Activated T-cell treated with anti-CD3 and anti-CD28 coated beads, Interleukin-2, amount 50 U/mL, for 24 hours (primary cell): Measurements from ENCODE around the gene PRR5L.
"Not testable (repeated sequence)": the region's sequence is repeated elsewhere in the genome, so short reads cannot be mapped to it uniquely, and the experiment has no call there.

Experiments
- DNase-seq: peaks from one replicate; pipeline ENCODE4 v3.0.0-alpha.2; 2020
- H3K27ac Mint-ChIP-seq: 2 replicates; pipeline ENCODE4 v1.8.0; 2020; ENCODE audit warnings: mild to moderate bottlenecking, mixed read lengths
- H3K27me3 Mint-ChIP-seq: 2 replicates; pipeline ENCODE4 v1.8.0; 2020; ENCODE audit warnings: mixed read lengths
- H3K36me3 Mint-ChIP-seq: 2 replicates; pipeline ENCODE4 v1.8.0; 2020; ENCODE audit warnings: low read depth, mixed read lengths
- H3K4me1 Mint-ChIP-seq: 2 replicates; pipeline ENCODE4 v1.8.0; 2020; ENCODE audit warnings: low read depth, mixed read lengths
- H3K4me3 Mint-ChIP-seq: 2 replicates; pipeline ENCODE4 v1.8.0; 2020; ENCODE audit warnings: mild to moderate bottlenecking, moderate library complexity, mixed read lengths
- H3K9me3 Mint-ChIP-seq: 2 replicates; pipeline ENCODE4 v1.8.0; 2020; ENCODE audit warnings: mixed read lengths

Gene PRR5L

DNA sequence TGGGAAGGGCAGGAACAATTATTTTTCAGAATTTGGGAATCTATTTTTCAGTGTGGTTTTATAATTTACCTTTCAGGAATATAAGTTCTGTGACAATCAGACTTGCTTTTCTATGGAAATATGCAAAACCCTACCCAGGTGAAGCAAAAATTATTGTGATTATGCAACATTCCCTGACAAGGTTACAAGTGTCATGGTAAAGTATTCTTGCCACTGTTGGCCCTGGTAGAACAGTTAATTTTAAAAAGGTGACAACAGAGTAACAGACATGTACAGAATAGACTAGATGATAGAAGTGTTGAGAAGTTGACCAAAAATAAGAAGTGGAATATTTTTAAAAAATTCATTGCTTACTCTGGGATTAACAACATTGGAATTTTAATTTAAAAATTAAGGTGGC lies 184.7 kb downstream of the PRR5L start:
- no peak overlapping the region for H3K27ac Mint-ChIP-seq
- peaks cover 8% of the 10 kb centered on the region for H3K4me1 Mint-ChIP-seq
- H3K4me3 Mint-ChIP-seq: no peak overlapping the region
- peaks cover 3% of the 10 kb centered on the region for H3K9me3 Mint-ChIP-seq
- no peak for DNase-seq
- H3K27me3 Mint-ChIP-seq: no peaks in the 10 kb centered on the region
- peaks cover 35% of the 10 kb centered on the region for H3K36me3 Mint-ChIP-seq

DNA sequence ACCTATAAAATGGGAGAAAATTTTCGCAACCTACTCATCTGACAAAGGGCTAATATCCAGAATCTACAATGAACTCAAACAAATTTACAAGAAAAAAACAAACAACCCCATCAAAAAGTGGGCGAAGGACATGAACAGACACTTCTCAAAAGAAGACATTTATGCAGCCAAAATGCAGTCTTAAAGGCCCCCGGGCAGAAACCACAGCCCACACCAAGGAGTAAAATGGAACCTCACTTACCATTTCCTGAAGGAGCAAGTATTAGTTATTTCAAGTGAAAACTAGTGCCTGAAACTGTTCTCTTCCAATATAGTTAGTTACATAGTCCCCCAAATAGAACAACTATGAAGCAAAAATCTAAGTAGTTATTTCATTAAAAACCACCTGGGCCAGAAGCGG lies 187.0 kb downstream of the PRR5L start:
- not testable (repeated sequence) for H3K27me3 Mint-ChIP-seq, H3K9me3 Mint-ChIP-seq, DNase-seq, H3K27ac Mint-ChIP-seq, H3K4me3 Mint-ChIP-seq
- Mint-ChIP-seq H3K36me3 (peaks cover 53% of the 10 kb centered on the region), H3K4me1 (peaks cover 11% of the 10 kb centered on the region)

DNA sequence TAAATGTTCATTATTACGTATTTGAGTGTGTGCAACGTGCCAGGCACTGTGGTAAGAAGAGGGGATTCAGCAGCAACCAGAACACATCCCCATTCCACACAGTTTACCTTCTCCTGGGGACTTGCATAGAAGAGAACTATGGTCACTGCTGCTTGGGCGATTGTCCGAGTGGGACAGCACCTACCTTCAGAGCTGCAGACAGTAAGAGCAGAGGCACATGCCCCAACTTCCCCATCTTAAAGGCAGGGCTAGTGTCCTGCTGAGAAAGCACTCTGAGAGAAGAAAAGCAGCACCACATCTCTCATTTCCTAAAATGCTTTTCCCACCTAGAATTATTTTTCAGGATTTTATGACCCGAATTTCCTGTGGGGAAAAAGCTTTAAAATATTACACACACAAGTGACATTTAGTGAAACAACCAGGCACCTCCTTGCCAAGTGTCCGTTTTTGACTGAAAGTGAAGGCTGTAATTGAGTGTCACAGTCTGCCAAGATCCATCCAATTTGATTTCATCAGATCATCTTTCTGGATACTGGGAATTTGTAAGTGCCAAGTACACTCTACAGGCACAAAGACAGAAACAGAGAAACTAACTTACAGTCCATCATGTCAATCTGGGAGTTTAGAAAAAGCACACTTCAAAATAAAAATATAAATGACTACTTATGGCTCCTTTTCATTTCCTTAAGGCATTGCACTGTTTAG lies 189.4 kb downstream of the PRR5L start:
- DNase-seq: no peak

DNA sequence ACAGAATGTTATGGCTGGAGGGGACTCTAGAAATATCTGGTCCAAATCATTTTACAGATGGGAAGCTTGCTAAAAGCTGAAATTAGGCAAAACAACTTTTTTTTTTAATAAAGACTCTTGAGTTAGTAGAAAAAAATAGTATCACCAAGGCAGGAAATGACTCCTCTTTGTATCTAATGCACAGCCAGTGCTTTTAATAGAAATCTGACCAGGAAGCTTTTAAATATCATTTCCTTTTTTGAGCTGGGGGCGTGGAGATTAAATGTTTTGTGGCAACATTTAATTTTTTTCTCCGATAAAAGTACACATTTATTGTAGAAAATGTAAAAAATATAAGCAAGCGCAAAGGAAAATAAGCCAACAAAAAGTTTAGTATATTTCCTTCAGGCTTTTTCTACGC lies 191.5 kb downstream of the PRR5L start:
- Mint-ChIP-seq H3K27ac (no peak overlapping the region), H3K4me3 (no peak overlapping the region), H3K4me1 (peaks cover 29% of the 10 kb centered on the region), H3K9me3 (peaks cover 3% of the 10 kb centered on the region), H3K27me3 (no peaks in the 10 kb centered on the region), H3K36me3 (peaks cover 85% of the 10 kb centered on the region)
- no peak for DNase-seq

More for the DNA sequence above, 189.4 kb downstream of the PRR5L start:
- no peak overlapping the region for H3K4me3 Mint-ChIP-seq
- no peak overlapping the region for H3K27ac Mint-ChIP-seq
- peaks cover 73% of the 10 kb centered on the region for H3K36me3 Mint-ChIP-seq
- H3K9me3 Mint-ChIP-seq: peaks cover 3% of the 10 kb centered on the region
- no peaks in the 10 kb centered on the region for H3K27me3 Mint-ChIP-seq
- H3K4me1 Mint-ChIP-seq: peaks cover 24% of the 10 kb centered on the region

DNA sequence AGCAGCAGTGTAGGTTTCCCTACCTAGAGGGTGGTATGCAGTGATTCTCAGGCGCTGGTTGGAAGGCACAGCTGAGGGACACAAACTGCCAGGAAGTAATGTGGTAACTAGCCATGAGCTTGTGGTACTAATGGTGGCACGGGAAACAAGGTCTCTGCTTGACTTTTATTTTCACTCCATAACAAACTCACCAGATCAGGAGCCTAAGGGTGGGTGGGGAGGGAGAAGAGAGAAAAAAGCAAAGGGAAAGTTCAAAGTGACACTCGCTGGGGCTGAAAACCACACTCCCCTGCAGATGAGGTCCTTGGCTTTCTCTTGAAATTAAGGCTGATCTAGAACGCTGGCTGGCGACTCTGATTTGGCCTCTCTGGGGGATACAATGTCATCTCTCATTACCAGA lies 192.0 kb downstream of the PRR5L start:
- Mint-ChIP-seq H3K4me1 (peaks cover 28% of the 10 kb centered on the region), H3K9me3 (peaks cover 2% of the 10 kb centered on the region), H3K4me3 (no peak overlapping the region), H3K27ac (peak overlapping the region; percentile 66), H3K27me3 (no peaks in the 10 kb centered on the region), H3K36me3 (peaks cover 87% of the 10 kb centered on the region)
- DNase-seq: no peak

DNA sequence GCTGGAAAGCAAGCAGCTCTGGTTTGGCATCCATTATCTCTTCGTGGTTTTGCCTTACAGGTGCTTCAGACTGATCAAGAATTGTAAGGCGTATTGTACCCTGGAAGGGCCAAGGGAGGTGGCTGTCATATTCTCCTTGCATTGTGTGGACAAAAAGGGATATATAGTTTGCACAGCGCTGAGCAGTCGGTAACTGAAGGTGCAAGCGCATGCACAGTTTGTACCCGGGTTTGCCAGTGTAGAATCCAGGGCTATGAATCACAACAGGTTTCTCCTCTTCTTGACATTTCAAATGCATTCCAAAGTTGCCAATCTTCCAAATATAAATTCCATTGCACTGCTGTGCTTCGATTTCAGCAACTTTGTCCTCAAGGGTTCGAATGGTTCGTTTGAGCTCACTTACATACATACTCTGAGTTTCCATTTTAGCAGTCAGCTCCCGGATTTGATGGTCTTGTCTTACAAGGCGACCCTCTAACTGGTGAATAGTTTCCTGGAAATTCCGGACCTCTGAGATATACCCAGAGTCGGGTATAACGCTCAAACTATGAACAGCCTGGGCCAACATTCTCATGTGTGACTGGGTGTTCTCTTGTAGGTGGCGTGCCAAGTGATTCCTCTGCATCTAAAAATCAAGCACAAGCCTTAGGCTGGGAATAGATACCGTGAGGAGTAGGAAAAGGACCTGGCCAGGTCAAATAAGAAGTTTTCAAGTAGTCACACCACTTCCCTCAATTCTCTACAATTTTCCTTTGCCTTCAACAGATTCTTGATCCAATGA lies 194.1 kb downstream of the PRR5L start:
- no peak for DNase-seq
- Mint-ChIP-seq H3K36me3 (peaks cover 85% of the 10 kb centered on the region), H3K27ac (peak overlapping the region; percentile 4), H3K4me1 (peaks cover 26% of the 10 kb centered on the region), H3K27me3 (no peaks in the 10 kb centered on the region), H3K9me3 (no peaks in the 10 kb centered on the region), H3K4me3 (no peak overlapping the region)

DNA sequence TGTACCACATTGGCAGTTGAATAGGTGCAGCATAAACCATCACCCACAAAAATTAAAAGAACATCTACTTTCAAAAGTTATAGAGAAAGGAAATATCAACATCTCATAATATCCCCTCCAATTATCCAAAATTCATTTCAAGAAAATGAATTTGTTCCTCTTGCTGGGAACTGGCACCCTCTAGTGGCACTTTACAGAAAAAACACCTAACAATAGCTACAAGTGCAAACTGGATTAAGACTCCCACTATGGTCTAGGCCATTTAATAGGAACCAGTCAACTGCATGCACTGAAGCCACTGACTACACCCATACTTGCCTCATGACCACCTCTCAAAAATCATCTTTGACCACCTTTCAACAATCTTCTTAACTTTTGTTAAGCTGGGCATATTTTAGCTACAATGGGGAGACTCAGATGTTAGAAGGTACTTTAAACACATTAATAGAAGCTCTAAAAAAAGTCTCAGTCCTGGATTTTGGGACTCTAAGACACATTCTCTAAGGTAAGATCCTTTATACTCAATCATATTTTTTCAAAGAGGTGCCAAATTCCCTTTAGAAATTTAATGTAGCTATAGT lies 196.7 kb downstream of the PRR5L start:
- Mint-ChIP-seq H3K4me3 (no peak overlapping the region), H3K9me3 (no peaks in the 10 kb centered on the region)

DNA sequence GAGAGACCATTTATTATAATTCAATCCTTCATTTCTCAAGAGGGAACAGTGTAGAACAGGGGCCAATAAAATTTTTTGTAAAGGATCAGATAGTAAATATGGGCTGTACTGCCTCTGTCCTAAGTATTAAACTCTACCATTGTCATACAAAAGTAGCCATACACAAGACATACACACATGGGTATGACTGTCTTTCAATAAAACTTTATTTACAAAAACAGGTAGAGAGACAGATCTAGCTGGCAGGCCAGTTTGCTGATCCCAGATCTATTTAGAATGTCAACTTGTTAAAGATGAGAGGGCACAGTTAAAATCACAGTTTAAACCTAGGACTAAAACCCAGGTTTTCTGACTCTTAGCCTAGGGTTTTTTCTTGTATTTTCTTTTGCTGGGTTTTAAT lies 197.2 kb downstream of the PRR5L start:
- no peaks in the 10 kb centered on the region for H3K9me3 Mint-ChIP-seq
- no peak for DNase-seq
- H3K4me1 Mint-ChIP-seq: peaks cover 16% of the 10 kb centered on the region
- no peak overlapping the region for H3K27ac Mint-ChIP-seq
- no peaks in the 10 kb centered on the region for H3K27me3 Mint-ChIP-seq
- no peak overlapping the region for H3K4me3 Mint-ChIP-seq
- peaks cover 82% of the 10 kb centered on the region for H3K36me3 Mint-ChIP-seq

More for the DNA sequence above, 196.7 kb downstream of the PRR5L start:
- H3K27ac Mint-ChIP-seq: no peak overlapping the region
- H3K4me1 Mint-ChIP-seq: peaks cover 21% of the 10 kb centered on the region
- peaks cover 82% of the 10 kb centered on the region for H3K36me3 Mint-ChIP-seq
- no peak for DNase-seq
- no peaks in the 10 kb centered on the region for H3K27me3 Mint-ChIP-seq

DNA sequence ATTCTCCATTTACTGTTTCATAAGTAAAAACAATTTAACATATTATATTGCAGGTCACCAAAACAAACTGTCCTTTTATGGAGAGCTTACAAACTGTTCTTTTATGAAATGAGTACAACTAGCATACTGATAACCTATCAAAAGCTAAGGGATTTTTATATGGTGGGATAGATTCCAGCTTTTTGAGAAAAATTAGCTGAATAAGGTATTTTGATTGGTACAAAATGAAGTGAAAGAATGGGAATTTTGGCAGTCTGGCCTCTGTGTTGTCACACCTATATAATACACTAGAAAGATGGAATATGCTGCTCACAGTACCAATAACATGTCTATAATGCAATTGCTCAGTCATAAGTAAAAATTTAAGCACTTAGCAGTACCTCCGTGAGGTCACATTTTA lies 202.6 kb downstream of the PRR5L start:
- no peak overlapping the region for H3K27ac Mint-ChIP-seq
- H3K36me3 Mint-ChIP-seq: peaks cover 77% of the 10 kb centered on the region
- no peak for DNase-seq
- no peak overlapping the region for H3K4me3 Mint-ChIP-seq
- H3K4me1 Mint-ChIP-seq: peaks cover 26% of the 10 kb centered on the region
- no peaks in the 10 kb centered on the region for H3K9me3 Mint-ChIP-seq
- H3K27me3 Mint-ChIP-seq: no peaks in the 10 kb centered on the region

DNA sequence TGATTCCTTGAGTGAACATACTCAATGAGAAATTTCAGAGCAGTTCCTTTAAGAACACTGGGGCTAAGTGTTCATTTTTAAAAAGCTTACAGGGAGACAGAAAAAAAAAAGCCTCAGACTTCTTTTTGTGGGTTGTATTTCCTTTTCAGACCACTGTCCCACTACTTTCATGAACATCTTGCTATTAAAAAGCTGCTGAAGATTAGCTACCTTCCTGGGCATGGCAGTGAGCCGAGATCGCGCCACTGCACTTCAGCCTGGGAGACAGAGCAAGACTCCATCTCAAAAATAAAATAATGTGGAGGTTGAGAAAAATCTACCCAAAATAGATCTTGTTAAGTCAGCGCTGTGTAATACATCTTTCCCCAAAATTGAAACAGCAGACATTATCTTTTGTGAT lies 203.2 kb downstream of the PRR5L start:
- H3K36me3 Mint-ChIP-seq: peaks cover 73% of the 10 kb centered on the region
- no peak for DNase-seq

DNA sequence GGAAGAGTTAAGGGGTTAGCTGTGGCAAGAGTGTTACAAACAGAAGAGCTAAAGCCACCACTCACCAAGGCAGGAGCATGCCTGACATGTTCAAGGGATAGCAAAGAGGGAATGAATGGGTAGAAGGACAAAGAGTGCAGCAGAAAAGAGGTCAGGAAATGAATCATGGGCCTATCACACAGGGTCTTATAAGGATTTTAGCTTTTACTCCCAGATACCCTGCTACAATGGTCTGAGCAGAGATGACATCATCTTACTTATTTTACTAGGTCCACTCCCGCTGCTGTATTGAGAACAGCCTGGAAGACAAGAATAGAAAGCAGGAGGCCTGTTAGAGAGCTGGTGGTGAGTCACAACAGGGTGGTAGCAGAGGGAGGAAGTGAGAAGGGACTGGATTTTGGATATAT lies 204.2 kb downstream of the PRR5L start:
- H3K27ac Mint-ChIP-seq: peak overlapping the region; percentile 31
- peaks cover 35% of the 10 kb centered on the region for H3K4me1 Mint-ChIP-seq
- H3K4me3 Mint-ChIP-seq: no peak overlapping the region

More for the DNA sequence above, 203.2 kb downstream of the PRR5L start:
- Mint-ChIP-seq H3K4me1 (peaks cover 29% of the 10 kb centered on the region), H3K9me3 (no peaks in the 10 kb centered on the region), H3K27me3 (no peaks in the 10 kb centered on the region), H3K4me3 (no peak overlapping the region), H3K27ac (no peak overlapping the region)

DNA sequence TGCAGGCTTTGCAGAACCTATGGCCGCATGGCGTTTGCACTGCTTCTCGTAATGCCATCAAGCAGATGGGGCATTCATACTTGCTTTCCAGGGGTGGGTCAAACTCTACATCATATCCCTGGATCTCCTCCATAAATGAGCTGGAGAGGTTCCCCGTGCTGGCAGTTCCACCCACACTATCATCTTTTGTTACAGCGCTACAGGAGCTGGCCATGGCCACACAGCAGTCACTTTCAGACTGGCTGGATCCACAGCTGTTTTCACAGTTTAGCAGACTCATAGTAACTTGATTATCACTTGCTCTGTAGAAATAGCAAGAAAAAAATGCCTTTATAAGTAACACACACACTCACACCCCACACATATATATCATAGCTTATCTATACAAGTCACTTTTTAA lies 205.1 kb downstream of the PRR5L start:
- H3K9me3 Mint-ChIP-seq: no peaks in the 10 kb centered on the region
- no peaks in the 10 kb centered on the region for H3K27me3 Mint-ChIP-seq
- H3K27ac Mint-ChIP-seq: peak overlapping the region; percentile 50
- peaks cover 45% of the 10 kb centered on the region for H3K4me1 Mint-ChIP-seq
- no peak for DNase-seq
- H3K4me3 Mint-ChIP-seq: no peak overlapping the region
- peaks cover 74% of the 10 kb centered on the region for H3K36me3 Mint-ChIP-seq

More for the DNA sequence above, 204.2 kb downstream of the PRR5L start:
- Mint-ChIP-seq H3K9me3 (no peaks in the 10 kb centered on the region), H3K27me3 (no peaks in the 10 kb centered on the region), H3K36me3 (peaks cover 72% of the 10 kb centered on the region)
- no peak for DNase-seq

DNA sequence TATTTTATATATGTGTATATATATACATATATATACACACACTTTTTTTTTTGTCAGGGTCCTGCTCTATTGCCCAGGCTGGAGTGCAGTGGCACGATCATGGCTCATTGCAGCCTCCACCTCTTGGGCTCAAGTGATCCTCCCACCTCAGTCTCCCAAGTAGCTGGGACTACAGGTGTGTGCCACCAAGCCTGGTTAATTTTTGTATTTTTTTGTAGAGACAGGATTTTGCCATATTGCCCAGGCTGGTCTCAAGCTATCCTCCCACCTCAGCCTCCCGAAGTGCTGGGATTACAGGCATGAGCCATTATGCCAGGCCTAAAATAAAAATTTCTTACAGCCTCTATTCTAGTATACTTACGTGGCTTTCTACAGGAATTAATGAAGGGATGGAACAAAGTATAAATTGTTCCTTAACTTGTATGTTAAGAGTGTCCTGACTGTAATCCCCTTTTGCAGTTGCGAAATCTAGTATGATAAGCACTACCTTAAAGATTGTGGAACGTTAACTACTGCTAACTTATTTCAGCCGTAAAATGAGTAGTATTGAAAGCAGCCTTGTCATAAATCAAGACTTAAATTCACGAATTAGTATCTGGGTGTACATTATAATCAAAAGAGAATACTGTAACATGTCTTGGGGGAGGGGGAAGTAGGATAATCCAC lies 211.9 kb downstream of the PRR5L start:
- Mint-ChIP-seq H3K27ac (peak overlapping the region; percentile 92), H3K4me1 (peaks cover 36% of the 10 kb centered on the region), H3K9me3 (no peaks in the 10 kb centered on the region), H3K36me3 (peaks cover 31% of the 10 kb centered on the region), H3K27me3 (peaks cover 3% of the 10 kb centered on the region), H3K4me3 (peak overlapping the region; percentile 94)
- DNase-seq: no peak

DNA sequence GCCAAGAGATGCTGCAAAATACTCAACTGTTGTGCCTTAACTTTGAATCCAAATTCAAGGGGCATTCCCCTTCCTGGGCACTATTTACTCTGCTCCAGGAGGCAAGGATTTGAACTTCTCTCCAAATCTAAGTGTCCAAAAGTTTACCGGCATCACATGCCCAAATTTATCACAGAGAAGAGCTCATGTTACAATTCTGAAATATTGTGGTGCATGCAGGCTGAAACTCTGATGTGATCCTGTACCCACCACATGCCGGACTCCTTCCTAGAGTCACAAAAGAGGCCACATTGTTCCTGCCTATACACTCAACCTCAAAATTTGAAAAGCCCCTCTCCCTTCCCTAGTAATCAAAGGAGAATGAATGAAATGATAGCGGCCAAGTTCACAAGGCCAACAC lies 212.7 kb downstream of the PRR5L start:
- Mint-ChIP-seq H3K4me3 (peak overlapping the region; percentile 94), H3K27ac (peak overlapping the region; percentile 92), H3K9me3 (no peaks in the 10 kb centered on the region), H3K36me3 (peaks cover 27% of the 10 kb centered on the region), H3K4me1 (peaks cover 36% of the 10 kb centered on the region), H3K27me3 (peaks cover 3% of the 10 kb centered on the region)
- DNase-seq: no peak
